DMS53 treated with DMSO at 0.1 percent for 48 hours (cell line): ENCODE measurements around the gene KYNU.
"Not testable (repeated sequence)": the region's sequence is repeated elsewhere in the genome, so short reads cannot be mapped to it uniquely, and the experiment has no call there.

ENCODE experiments used
- DNase-seq: peaks from one replicate; lab custom pipeline; 2025; ENCODE audit not compliant: unreplicated experiment; lab: John Stamatoyannopoulos, UW

The KYNU gene

GRCh38 chr2:142997231-142997630 lies 119.8 kb downstream of the KYNU start:
- DNase-seq: no peak

- DNase-seq: no peak
These were observed 123.1 kb downstream of the KYNU start for GRCh38 chr2:143000599-143000998.

GRCh38 chr2:143001501-143001900 lies 124.0 kb downstream of the KYNU start:
- no peak for DNase-seq

GRCh38 chr2:143015656-143016055 lies 138.2 kb downstream of the KYNU start:
- DNase-seq: no peak

GRCh38 chr2:143026411-143027054 lies 149.1 kb downstream of the KYNU start:
- DNase-seq: no peak

GRCh38 chr2:143029141-143029540 lies 151.7 kb downstream of the KYNU start:
- no peak for DNase-seq

GRCh38 chr2:143030127-143030526 lies 152.7 kb downstream of the KYNU start:
- no peak for DNase-seq

GRCh38 chr2:143034292-143035074 lies 157.0 kb downstream of the KYNU start:
- peak; percentile 47 for DNase-seq

- DNase-seq: no peak
These were observed 174.0 kb downstream of the KYNU start for GRCh38 chr2:143051465-143051864.

- DNase-seq: not testable (repeated sequence)
These were observed 176.0 kb downstream of the KYNU start for GRCh38 chr2:143053437-143053836.

- DNase-seq: no peak
These were observed 179.1 kb downstream of the KYNU start for GRCh38 chr2:143056550-143056949.

- no peak for DNase-seq
These were observed 181.4 kb downstream of the KYNU start for GRCh38 chr2:143058851-143059250.

- DNase-seq: no peak
These were observed 186.2 kb downstream of the KYNU start for GRCh38 chr2:143063612-143064200.

- no peak for DNase-seq
These were observed 190.6 kb downstream of the KYNU start for GRCh38 chr2:143068094-143068493.

GRCh38 chr2:143068509-143068908 lies 191.0 kb downstream of the KYNU start:
- DNase-seq: no peak

GRCh38 chr2:143070704-143071103 lies 193.2 kb downstream of the KYNU start:
- DNase-seq: no peak

- DNase-seq: no peak
These were observed 193.9 kb downstream of the KYNU start for GRCh38 chr2:143071185-143071876.

GRCh38 chr2:143074913-143075312 lies 197.4 kb downstream of the KYNU start:
- not testable (repeated sequence) for DNase-seq

GRCh38 chr2:143075711-143076110 lies 198.2 kb downstream of the KYNU start:
- no peak for DNase-seq

GRCh38 chr2:143078104-143078503 lies 200.6 kb downstream of the KYNU start:
- no peak for DNase-seq

- DNase-seq: no peak
These were observed 204.2 kb downstream of the KYNU start for GRCh38 chr2:143081616-143082015.

GRCh38 chr2:143083636-143084035 lies 206.2 kb downstream of the KYNU start:
- no peak for DNase-seq
